CD4-positive, alpha-beta T cell treated with Interleukin-15 for 4 hours (primary cell): ENCODE data around the gene CPA4.

Experiments used
- DNase-seq: peaks from one replicate; pipeline ENCODE4 v3.0.0-alpha.2; 2020; ENCODE audit warnings: low spot score

Gene CPA4

GRCh38 chr7:130365511-130366441 lies 72.8 kb downstream of the CPA4 start:
- DNase-seq, result no peak

GRCh38 chr7:130366564-130366963 lies 73.6 kb downstream of the CPA4 start:
- DNase-seq, result no peak

GRCh38 chr7:130367088-130367755 lies 74.3 kb downstream of the CPA4 start:
- DNase-seq, result peak; percentile 32

- DNase-seq, result no peak
These were observed 75.1 kb downstream of the CPA4 start for GRCh38 chr7:130367836-130368746.

GRCh38 chr7:130369110-130369711 lies 76.2 kb downstream of the CPA4 start:
- DNase-seq, result no peak

GRCh38 chr7:130369831-130370550 lies 77.0 kb downstream of the CPA4 start:
- DNase-seq, result no peak

GRCh38 chr7:130371046-130371445 lies 78.1 kb downstream of the CPA4 start:
- DNase-seq, result no peak

GRCh38 chr7:130372402-130373165 lies 79.6 kb downstream of the CPA4 start:
- DNase-seq, result no peak
